Endometrial microvascular endothelial cells (primary cell): ENCODE measurements around the gene ZNF333. TPM values are rescaled to one million over a fixed set of nuclear protein-coding genes. Genes with fewer than 3 reads are reported as not detected.
"Not testable (repeated sequence)": the region's sequence is repeated elsewhere in the genome, so short reads cannot be mapped to it uniquely, and the experiment has no call there.

Source experiments
- in situ Hi-C: cut with HindIII; loops from 2 replicates; pipeline ENCODE4 v1.10.0; 2017; ENCODE audit warnings: low sequenced_read_pairs, low pct_unique_long_range_greater_than_20kb; ENCODE audit errors: inconsistent ontology term
- total RNA-seq: library from RNA; depleted of rRNA; stranded (reverse); fragments of >200 nt; gene quantifications from one replicate; pipeline ENCODE4 v1.2.3, GENCODE V29; 2015; ENCODE audit errors: inconsistent ontology term

Gene ZNF333
- total RNA-seq, 1 donor from 2014 or later = 3.0 TPM

DNA sequence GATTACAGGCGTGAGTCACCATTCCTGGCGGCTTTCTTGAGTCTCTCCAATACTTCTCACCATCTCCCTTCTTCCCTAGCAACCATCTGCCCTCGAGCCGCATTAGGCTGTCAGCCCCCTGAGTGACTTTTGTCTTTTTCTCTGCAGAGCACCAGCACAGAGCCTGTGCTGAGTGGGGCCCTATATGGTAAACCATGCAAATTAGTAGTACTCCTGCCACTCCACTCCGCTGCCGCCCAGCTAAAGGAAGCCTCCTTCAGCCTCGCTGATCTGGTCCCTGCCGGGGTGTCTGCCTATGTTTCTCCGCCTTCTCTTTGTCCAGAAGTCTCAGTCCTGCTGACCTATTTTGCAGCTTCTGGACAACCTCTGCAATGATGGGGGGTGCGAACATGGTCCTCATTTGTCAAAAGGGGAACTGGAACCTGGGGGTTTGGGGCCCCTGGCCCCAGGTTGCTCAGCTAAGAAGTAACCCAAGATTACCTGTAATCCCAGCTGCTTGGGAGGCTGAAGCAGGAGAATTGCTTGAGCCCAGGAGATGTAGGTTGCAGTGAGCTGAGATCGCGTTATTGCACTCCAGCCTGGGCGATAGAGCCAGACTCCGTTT lies 90.9 kb downstream of the ZNF333 start:
- in situ Hi-C loops = not testable (repeated sequence)

DNA sequence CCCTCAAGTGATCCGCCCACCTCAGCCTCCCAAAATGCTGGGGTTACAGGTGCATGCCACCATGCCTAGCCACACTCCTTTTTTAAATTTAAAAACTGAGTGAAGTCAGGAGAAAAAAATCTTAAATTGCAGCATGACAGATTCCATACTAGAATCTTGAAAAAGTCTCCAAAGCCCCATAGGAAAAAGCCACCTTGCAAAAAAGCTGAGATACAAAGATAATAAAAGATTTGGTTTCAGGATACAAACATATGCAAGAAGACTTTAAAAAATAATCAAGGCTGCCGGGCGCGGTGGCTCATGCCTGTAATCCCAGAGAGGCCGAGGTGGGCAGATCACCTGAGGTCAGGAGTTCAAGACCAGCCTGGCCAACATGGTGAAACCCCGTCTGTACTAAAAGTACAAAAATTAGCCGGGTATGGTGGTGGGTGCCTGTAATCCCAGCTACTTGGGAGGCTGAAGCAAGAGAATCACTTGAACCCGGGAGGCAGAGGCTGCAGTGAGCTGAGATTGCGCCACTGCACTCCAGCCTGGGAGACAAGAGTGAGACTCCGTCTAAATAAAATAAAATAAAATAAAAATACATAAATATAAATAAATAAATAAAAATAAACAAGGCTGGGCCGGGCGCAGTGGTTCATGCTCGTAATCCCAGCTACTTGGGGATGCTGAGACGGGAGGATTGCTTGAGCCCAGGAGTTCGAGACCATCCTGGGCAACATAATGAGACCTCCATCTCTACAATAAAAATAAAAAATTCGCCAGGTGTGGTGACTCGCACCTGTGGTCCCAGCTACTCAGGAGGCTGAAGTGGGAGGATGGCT lies 92.1 kb downstream of the ZNF333 start:
- in situ Hi-C loops = not testable (repeated sequence)

DNA sequence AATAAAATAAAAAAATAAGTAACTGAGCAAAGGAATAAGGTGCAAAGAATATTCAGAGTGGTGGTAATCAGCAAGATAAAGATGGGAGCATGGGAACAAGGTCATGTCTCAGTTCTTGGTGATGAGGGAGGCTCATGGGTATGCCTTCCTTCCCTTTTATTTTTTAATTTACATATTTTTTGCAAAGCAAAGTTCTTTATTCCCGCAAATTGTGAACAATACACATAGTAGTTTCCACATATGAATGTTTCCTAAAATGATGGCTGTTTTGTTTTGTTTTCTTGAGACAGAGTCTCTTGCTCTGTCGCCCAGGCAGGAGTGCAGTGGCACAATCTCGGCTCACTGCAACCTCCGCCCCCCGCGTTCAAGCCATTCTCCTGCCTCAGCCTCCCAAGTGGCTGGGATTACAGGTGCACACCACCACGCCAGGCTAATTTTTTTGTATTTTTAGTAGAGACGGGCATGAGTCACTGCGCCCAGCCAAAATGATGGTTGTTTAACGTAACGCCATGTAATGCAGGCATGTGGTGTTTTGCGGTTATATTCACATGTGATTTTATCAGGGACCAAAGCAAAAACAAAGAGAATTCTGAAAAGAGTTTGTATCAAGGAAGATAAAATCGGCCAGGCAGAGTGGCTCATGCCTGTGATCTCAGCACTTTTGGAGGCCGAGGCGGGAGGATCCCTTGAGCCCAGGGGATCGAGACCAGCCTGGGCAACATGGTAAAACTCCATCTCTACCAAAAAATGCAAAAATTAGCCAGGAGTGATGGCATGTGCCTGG lies 93.0 kb downstream of the ZNF333 start:
- in situ Hi-C loops = no loop called here

Other genes starting within 250 kb of the ZNF333 start
- gene PTGER1, start 214.7 kb upstream of the ZNF333 start, total RNA-seq = not detected
- 152 TPM for gene GIPC1, start 193.9 kb upstream of the ZNF333 start, total RNA-seq
- 65.7 TPM for gene DNAJB1, start 171.7 kb upstream of the ZNF333 start, total RNA-seq
- 61.4 TPM for gene TECR, start 160.5 kb upstream of the ZNF333 start, total RNA-seq
- 402 TPM for gene NDUFB7, start 118.0 kb upstream of the ZNF333 start, total RNA-seq
- gene CLEC17A, start 107.0 kb upstream of the ZNF333 start, total RNA-seq = not detected
- not detected for gene ADGRE3, start 15.2 kb upstream of the ZNF333 start, total RNA-seq
- not detected for gene ADGRE2, start 88.5 kb downstream of the ZNF333 start, total RNA-seq
- gene OR7A5, start 145.1 kb downstream of the ZNF333 start, total RNA-seq = not detected
- gene OR7C1, start 145.1 kb downstream of the ZNF333 start, total RNA-seq = not detected
- not detected for gene OR7A10, start 158.9 kb downstream of the ZNF333 start, total RNA-seq
- not detected for gene OR7A17, start 196.1 kb downstream of the ZNF333 start, total RNA-seq